ENCODE measurements around the gene ALCAM. TPM values are rescaled to one million over a fixed set of nuclear protein-coding genes. Genes with fewer than 3 reads are reported as not detected.

The ALCAM gene
- total RNA-seq, 1 experiment from 2014 or later: 98.4 TPM

DNA sequence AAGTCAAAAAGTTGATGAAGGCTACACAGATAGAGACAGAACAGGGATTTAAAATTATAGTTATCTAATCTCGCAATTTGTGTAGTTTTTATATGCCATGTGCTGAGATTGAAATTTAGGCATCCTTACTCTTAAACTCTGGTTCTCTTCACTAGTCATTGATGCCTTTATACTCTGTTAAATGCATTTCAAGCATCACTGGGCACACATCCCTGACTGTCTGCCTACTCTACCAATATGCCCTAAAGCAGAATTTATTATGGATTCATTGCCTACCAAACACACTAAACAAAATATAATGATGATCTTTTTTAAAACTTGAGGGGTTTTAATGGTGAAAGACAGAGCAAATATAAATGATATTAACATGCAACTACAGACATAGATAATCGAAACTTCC lies 10.3 kb upstream of the ALCAM start:
- Mint-ChIP-seq H3K36me3 (ENCODE audit: insufficient read depth, unreplicated experiment) (no peaks in the 10 kb centered on the region), H3K27me3 (ENCODE audit: insufficient read depth, unreplicated experiment) (no peaks in the 10 kb centered on the region), H3K4me1 (ENCODE audit: insufficient read depth, unreplicated experiment) (peaks cover 51% of the 10 kb centered on the region), H3K27ac (ENCODE audit: low read depth, unreplicated experiment) (no peak overlapping the region), H3K4me3 (ENCODE audit: unreplicated experiment) (no peak overlapping the region), H3K9me3 (ENCODE audit: unreplicated experiment) (peaks cover 7% of the 10 kb centered on the region)
- POLR2A ChIA-PET: no interaction called here
- BruUV-seq (replicated peaks): no TSS peak
- intact Hi-C loops (cut with micrococcal nuclease): no loop called here
- no peak for DNase-seq (ENCODE audit: unreplicated experiment)
- no peak for TF ChIP-seq CTCF (IDR thresholded peaks at IDR 0.05; ENCODE audit: unreplicated experiment)
- CTCF ChIA-PET: interaction anchor here (0.6 to 2.8 kb wide), 4 partner anchors 9 to 31 kb away, joined by 3 to 14 read pairs (median 6); partner anchors contain the start of gene ALCAM

DNA sequence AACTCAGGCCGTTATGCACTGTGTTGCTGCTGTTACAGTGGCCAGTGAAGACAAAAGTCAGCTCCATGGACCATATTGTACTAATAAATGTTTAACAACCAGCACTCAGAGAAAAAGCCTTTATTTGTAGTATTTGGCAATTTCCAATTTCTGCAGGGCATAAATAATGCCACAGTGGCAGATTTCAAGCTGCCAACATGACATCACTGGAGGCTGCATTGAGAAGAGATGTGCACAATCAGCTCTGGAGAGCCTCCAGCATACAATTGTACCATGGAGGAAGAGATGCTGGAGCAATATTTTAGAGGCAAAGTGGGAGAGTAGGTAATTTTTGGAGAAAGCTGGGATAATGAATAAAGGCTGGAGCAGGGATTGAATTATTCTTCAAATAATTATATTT lies 9.7 kb upstream of the ALCAM start:
- ChIA-PET POLR2A (interaction anchor here (0.7 kb wide), 1 partner anchor 171 kb away, joined by 3 read pairs; no protein-coding TSS in a partner anchor), CTCF (interaction anchor here (1.0 to 2.8 kb wide), 3 partner anchors 9 to 31 kb away, joined by 4 to 14 read pairs (median 7); partner anchors contain the start of gene ALCAM)
- H3K4me3 Mint-ChIP-seq (ENCODE audit: unreplicated experiment): no peak overlapping the region
- no TSS peak for BruUV-seq (replicated peaks)
- intact Hi-C loops (cut with micrococcal nuclease): no loop called here
- H3K27me3 Mint-ChIP-seq (ENCODE audit: insufficient read depth, unreplicated experiment): no peaks in the 10 kb centered on the region
- no peak for DNase-seq (ENCODE audit: unreplicated experiment)
- H3K36me3 Mint-ChIP-seq (ENCODE audit: insufficient read depth, unreplicated experiment): no peaks in the 10 kb centered on the region
- peaks cover 7% of the 10 kb centered on the region for H3K9me3 Mint-ChIP-seq (ENCODE audit: unreplicated experiment)
- H3K4me1 Mint-ChIP-seq (ENCODE audit: insufficient read depth, unreplicated experiment): peaks cover 48% of the 10 kb centered on the region
- TF ChIP-seq CTCF (IDR thresholded peaks at IDR 0.05; ENCODE audit: unreplicated experiment): no peak
- H3K27ac Mint-ChIP-seq (ENCODE audit: low read depth, unreplicated experiment): no peak overlapping the region

- peak; percentile 61 for DNase-seq (ENCODE audit: unreplicated experiment)
- no peaks in the 10 kb centered on the region for H3K36me3 Mint-ChIP-seq (ENCODE audit: insufficient read depth, unreplicated experiment)
- peak overlapping the region; percentile 32 for H3K27ac Mint-ChIP-seq (ENCODE audit: low read depth, unreplicated experiment)
- ChIA-PET POLR2A (interaction anchor here (0.6 to 1.6 kb wide), 5 partner anchors 9 to 755 kb away, joined by 3 to 11 read pairs (median 3); no protein-coding TSS in a partner anchor), CTCF (interaction anchor here (0.5 to 1.9 kb wide), 4 partner anchors 9 to 811 kb away, joined by 3 to 10 read pairs (median 4); no protein-coding TSS in a partner anchor)
- no peak for TF ChIP-seq CTCF (IDR thresholded peaks at IDR 0.05; ENCODE audit: unreplicated experiment)
- H3K4me3 Mint-ChIP-seq (ENCODE audit: unreplicated experiment): no peak overlapping the region
- BruUV-seq (replicated peaks): no TSS peak
- peaks cover 4% of the 10 kb centered on the region for H3K9me3 Mint-ChIP-seq (ENCODE audit: unreplicated experiment)
- H3K27me3 Mint-ChIP-seq (ENCODE audit: insufficient read depth, unreplicated experiment): no peaks in the 10 kb centered on the region
- intact Hi-C loops (cut with micrococcal nuclease): no loop called here
- H3K4me1 Mint-ChIP-seq (ENCODE audit: insufficient read depth, unreplicated experiment): peaks cover 47% of the 10 kb centered on the region
Observed at GRCh38 chr3:105359098-105359762, 7.5 kb upstream of the ALCAM start.

GRCh38 chr3:105360003-105360402 lies 6.7 kb upstream of the ALCAM start:
- POLR2A ChIA-PET: interaction anchor here (1.4 kb wide), 1 partner anchor 13 kb away, joined by 3 read pairs; no protein-coding TSS in a partner anchor
- Mint-ChIP-seq H3K4me1 (ENCODE audit: insufficient read depth, unreplicated experiment) (peaks cover 43% of the 10 kb centered on the region), H3K27me3 (ENCODE audit: insufficient read depth, unreplicated experiment) (no peaks in the 10 kb centered on the region), H3K36me3 (ENCODE audit: insufficient read depth, unreplicated experiment) (peaks cover under 1% of the 10 kb centered on the region), H3K9me3 (ENCODE audit: unreplicated experiment) (no peaks in the 10 kb centered on the region), H3K27ac (ENCODE audit: low read depth, unreplicated experiment) (no peak overlapping the region), H3K4me3 (ENCODE audit: unreplicated experiment) (no peak overlapping the region)
- DNase-seq (ENCODE audit: unreplicated experiment): no peak
- CTCF ChIA-PET: interaction anchor here (0.5 to 1.9 kb wide), 4 partner anchors 8 to 1106 kb away, joined by 3 to 10 read pairs (median 4); no protein-coding TSS in a partner anchor
- BruUV-seq (replicated peaks): no TSS peak
- intact Hi-C loops (cut with micrococcal nuclease): loop anchor here (10.0 kb wide), 3 partner anchors 275 to 445 kb away; no protein-coding TSS in a partner anchor
- no peak for TF ChIP-seq CTCF (IDR thresholded peaks at IDR 0.05; ENCODE audit: unreplicated experiment)

Data from MCF 10A (cell line).